ENCODE results near the gene SP4. TPM values are rescaled to one million over a fixed set of nuclear protein-coding genes. Genes with fewer than 3 reads are reported as not detected.

SP4 gene
- total RNA-seq, 1 experiment from 2014 or later, result 6.1 TPM

- intact Hi-C loops (cut with micrococcal nuclease; ENCODE audit: unreplicated experiment), result no loop called here
- Histone ChIP-seq H3K79me2 (ENCODE audit: low read depth) (no peaks in the 10 kb centered on the region), H2AFZ (no peak overlapping the region), H3K27ac (no peak overlapping the region), H3K4me2 (peak overlapping the region; percentile 13), H3K9me3 (ENCODE audit: insufficient read depth, low read depth) (no peaks in the 10 kb centered on the region), H3F3A (ENCODE audit: insufficient read depth, low read depth) (no peaks in the 10 kb centered on the region), H3K27me3 (ENCODE audit: insufficient read depth, low read depth) (no peaks in the 10 kb centered on the region), H3K36me3 (ENCODE audit: low read depth) (no peaks in the 10 kb centered on the region), H3K9me2 (ENCODE audit: insufficient read depth) (no peaks in the 10 kb centered on the region), H4K20me1 (ENCODE audit: insufficient read depth) (no peaks in the 10 kb centered on the region), H3K4me3 (no peak overlapping the region), H3K4me1 (replicated peaks; ENCODE audit: insufficient read depth) (0 out of 2 replicates have a peak, but pooled peaks cover 15% of the 10 kb centered on the region)
- POLR2A ChIA-PET (ENCODE audit: unreplicated experiment), result no interaction called here
- TF ChIP-seq CTCF (conservative IDR thresholded peaks at IDR 0.05), result no peak
- no peak for TF ChIP-seq EZH2 (IDR thresholded peaks at IDR 0.05; ENCODE audit: low read depth)
- no TSS peak for BruUV-seq (replicated peaks)
- CTCF ChIA-PET, result no interaction called here
- DNase-seq, result no peak
Observed at GRCh38 chr7:21408481-21408820, 19.4 kb upstream of the SP4 start.

- CTCF ChIA-PET, result no interaction called here
- Histone ChIP-seq H3K4me2 (no peak overlapping the region), H3K79me2 (ENCODE audit: low read depth) (no peaks in the 10 kb centered on the region), H3K27ac (no peak overlapping the region), H3K9me3 (ENCODE audit: insufficient read depth, low read depth) (no peaks in the 10 kb centered on the region), H3K27me3 (ENCODE audit: insufficient read depth, low read depth) (no peaks in the 10 kb centered on the region), H2AFZ (no peak overlapping the region), H3K4me3 (no peak overlapping the region), H3K9me2 (ENCODE audit: insufficient read depth) (no peaks in the 10 kb centered on the region), H4K20me1 (ENCODE audit: insufficient read depth) (no peaks in the 10 kb centered on the region), H3F3A (ENCODE audit: insufficient read depth, low read depth) (no peaks in the 10 kb centered on the region), H3K36me3 (ENCODE audit: low read depth) (no peaks in the 10 kb centered on the region), H3K4me1 (replicated peaks; ENCODE audit: insufficient read depth) (0 out of 2 replicates have a peak, but pooled peaks cover 11% of the 10 kb centered on the region)
- intact Hi-C loops (cut with micrococcal nuclease; ENCODE audit: unreplicated experiment), result no loop called here
- POLR2A ChIA-PET (ENCODE audit: unreplicated experiment), result no interaction called here
- TF ChIP-seq CTCF (conservative IDR thresholded peaks at IDR 0.05) (no peak), EZH2 (IDR thresholded peaks at IDR 0.05; ENCODE audit: low read depth) (no peak)
- BruUV-seq (replicated peaks), result no TSS peak
- no peak for DNase-seq
Observed at GRCh38 chr7:21412410-21412851, 15.5 kb upstream of the SP4 start.

GRCh38 chr7:21412957-21413356, 14.9 kb upstream of the SP4 start:
- H3K9me3 ChIP-seq (ENCODE audit: insufficient read depth, low read depth), result no peaks in the 10 kb centered on the region
- no peaks in the 10 kb centered on the region for H3K79me2 ChIP-seq (ENCODE audit: low read depth)
- no peaks in the 10 kb centered on the region for H3K9me2 ChIP-seq (ENCODE audit: insufficient read depth)
- H3K4me2 ChIP-seq, result no peak overlapping the region
- intact Hi-C loops (cut with micrococcal nuclease; ENCODE audit: unreplicated experiment), result no loop called here
- no peak for DNase-seq
- ChIA-PET CTCF (no interaction called here), POLR2A (ENCODE audit: unreplicated experiment) (no interaction called here)
- no peaks in the 10 kb centered on the region for H3K27me3 ChIP-seq (ENCODE audit: insufficient read depth, low read depth)
- H2AFZ ChIP-seq, result no peak overlapping the region
- H3F3A ChIP-seq (ENCODE audit: insufficient read depth, low read depth), result no peaks in the 10 kb centered on the region
- H3K27ac ChIP-seq, result no peak overlapping the region
- TF ChIP-seq CTCF (conservative IDR thresholded peaks at IDR 0.05), result no peak
- no peak for TF ChIP-seq EZH2 (IDR thresholded peaks at IDR 0.05; ENCODE audit: low read depth)
- H3K4me1 ChIP-seq (replicated peaks; ENCODE audit: insufficient read depth), result 0 out of 2 replicates have a peak, but pooled peaks cover 5% of the 10 kb centered on the region
- no peaks in the 10 kb centered on the region for H4K20me1 ChIP-seq (ENCODE audit: insufficient read depth)
- H3K4me3 ChIP-seq, result no peak overlapping the region
- H3K36me3 ChIP-seq (ENCODE audit: low read depth), result no peaks in the 10 kb centered on the region
- BruUV-seq (replicated peaks), result no TSS peak

Data from PC-9 (cell line).